SK-N-SH (cell line): ENCODE data around the gene NIPA2.

ENCODE experiments used
- FOXM1 ChIP-seq: IDR thresholded peaks from 2 replicates; pipeline ENCODE4 v1.4.0; 2012; ENCODE audit warnings: low read depth, mild to moderate bottlenecking
- POLR2AphosphoS5 ChIP-seq: IDR thresholded peaks from 2 replicates; pipeline ENCODE4 v1.6.1; 2012; ENCODE audit warnings: low read depth, low read length
- RFX5 ChIP-seq: IDR thresholded peaks from 2 replicates; pipeline ENCODE4 v1.6.1; 2012; ENCODE audit warnings: mild to moderate bottlenecking, improper control_type of control experiment, low read length
- SMC3 ChIP-seq: IDR thresholded peaks from 2 replicates; pipeline ENCODE4 v1.6.1; 2012; ENCODE audit warnings: low read depth, low read length, improper control_type of control experiment
- TF ChIP-seq, protein P1 (sequence below): IDR thresholded peaks from 2 replicates; pipeline ENCODE4 v1.4.0; 2012; ENCODE audit warnings: low read depth, borderline replicate concordance

DNA sequence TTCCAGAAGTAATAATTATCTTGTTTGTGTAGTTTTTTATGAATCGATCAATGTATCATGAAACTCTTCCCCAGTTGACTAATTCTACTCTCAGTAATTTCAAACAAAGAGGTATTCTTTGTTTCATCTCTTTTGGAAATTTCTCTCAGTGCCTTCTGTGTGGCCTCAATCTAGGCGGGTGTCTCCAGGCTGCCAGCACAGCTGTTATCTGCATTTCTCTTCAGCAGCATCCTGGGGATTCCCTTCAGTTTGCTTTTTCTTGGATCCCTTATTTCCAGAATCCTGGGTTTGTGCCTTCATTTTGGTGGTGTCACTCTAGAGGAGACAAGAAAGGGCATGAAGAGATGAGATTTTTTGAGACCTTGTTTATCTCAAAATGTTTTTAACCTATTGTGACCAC lies 22.7 kb downstream of the NIPA2 start:
- no peak for TF ChIP-seq POLR2AphosphoS5
- TF ChIP-seq, protein P1, sequence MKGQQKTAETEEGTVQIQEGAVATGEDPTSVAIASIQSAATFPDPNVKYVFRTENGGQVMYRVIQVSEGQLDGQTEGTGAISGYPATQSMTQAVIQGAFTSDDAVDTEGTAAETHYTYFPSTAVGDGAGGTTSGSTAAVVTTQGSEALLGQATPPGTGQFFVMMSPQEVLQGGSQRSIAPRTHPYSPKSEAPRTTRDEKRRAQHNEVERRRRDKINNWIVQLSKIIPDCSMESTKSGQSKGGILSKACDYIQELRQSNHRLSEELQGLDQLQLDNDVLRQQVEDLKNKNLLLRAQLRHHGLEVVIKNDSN = no peak
- no peak for TF ChIP-seq SMC3
- TF ChIP-seq RFX5 = no peak
- TF ChIP-seq FOXM1 = no peak
